DOHH2 (cell line): Measurements from ENCODE around the gene COL12A1.

ENCODE experiments used
- H3F3A ChIP-seq: fragments of 200-600 bp; sonication (generic), shearing (Covaris generic); 2 replicates; pipeline ENCODE4 v1.6.0; 2016; ENCODE audit warnings: antibody characterized with exemption, mild to moderate bottlenecking; ENCODE audit not compliant: control insufficient read depth, insufficient read depth
- H3K27ac ChIP-seq: fragments of 200-600 bp; sonication (generic); 2 replicates; pipeline ENCODE4 v1.5.1; 2014; ENCODE audit warnings: low read depth, mild to moderate bottlenecking, low read length, moderate library complexity
- H3K27me3 ChIP-seq: fragments of 200-600 bp; sonication (generic); 2 replicates; pipeline ENCODE4 v1.6.1; 2014; ENCODE audit warnings: mild to moderate bottlenecking, low read length, mixed read lengths; ENCODE audit not compliant: control insufficient read depth
- H3K36me3 ChIP-seq: fragments of 200-600 bp; sonication (generic); 2 replicates; pipeline ENCODE4 v1.6.1; 2014; ENCODE audit warnings: mild to moderate bottlenecking, low read length, moderate library complexity, mixed read lengths; ENCODE audit not compliant: control insufficient read depth
- H3K4me1 ChIP-seq: fragments of 200-600 bp; sonication (generic); 2 replicates; pipeline ENCODE4 v1.6.1; 2014; ENCODE audit warnings: mild to moderate bottlenecking, low read length, mixed read lengths; ENCODE audit not compliant: control insufficient read depth
- H3K4me2 ChIP-seq: fragments of 200-600 bp; sonication (generic); 2 replicates; pipeline ENCODE4 v1.6.0; 2014; ENCODE audit warnings: mild to moderate bottlenecking, low read length, moderate library complexity
- H3K4me3 ChIP-seq: fragments of 200-600 bp; sonication (generic); 2 replicates; pipeline ENCODE4 v1.5.1; 2014; ENCODE audit warnings: mild to moderate bottlenecking, low read length, mixed read lengths
- H3K79me2 ChIP-seq: fragments of 200-600 bp; sonication (generic); 2 replicates; pipeline ENCODE4 v1.6.1; 2014; ENCODE audit warnings: mild to moderate bottlenecking, low read length, mixed read lengths; ENCODE audit not compliant: control insufficient read depth
- H3K9me2 ChIP-seq: fragments of 200-600 bp; sonication (generic); replicated peaks from 2 replicates; pipeline ENCODE4 v1.6.1; 2014; ENCODE audit warnings: mild to moderate bottlenecking, low read length, mixed read lengths; ENCODE audit not compliant: control insufficient read depth
- H3K9me3 ChIP-seq: fragments of 200-600 bp; sonication (generic); 2 replicates; pipeline ENCODE4 v1.6.1; 2014; ENCODE audit warnings: antibody characterized with exemption, low read length, mixed read lengths; ENCODE audit not compliant: control insufficient read depth, insufficient read depth
- H4K20me1 ChIP-seq: fragments of 200-600 bp; sonication (generic); 2 replicates; pipeline ENCODE4 v1.6.0; 2014; ENCODE audit warnings: low read depth, mild to moderate bottlenecking, antibody characterized with exemption, low read length, moderate library complexity; ENCODE audit not compliant: control insufficient read depth, insufficient read depth
- CTCF ChIP-seq: fragments of 200-600 bp; sonication (generic); IDR thresholded peaks from one replicate; pipeline ENCODE4 v1.5.1; 2014; ENCODE audit warnings: antibody characterized with exemption, mild to moderate bottlenecking, low read depth, low read length; ENCODE audit not compliant: poor library complexity, severe bottlenecking
- EZH2phosphoT487 ChIP-seq: fragments of 200-600 bp; sonication (generic); IDR thresholded peaks from 2 replicates; pipeline ENCODE4 v1.6.1; 2017; ENCODE audit warnings: borderline replicate concordance, mild to moderate bottlenecking, antibody characterized with exemption, low read length, moderate library complexity, mixed read lengths

The COL12A1 gene

GRCh38 chr6:75052491-75052890 lies 153.4 kb downstream of the COL12A1 start:
- no peaks in the 10 kb centered on the region for H4K20me1 ChIP-seq
- H3K4me3 ChIP-seq: no peak overlapping the region
- H3K27ac ChIP-seq: no peak overlapping the region
- no peaks in the 10 kb centered on the region for H3K9me2 ChIP-seq
- no peaks in the 10 kb centered on the region for H3K4me1 ChIP-seq
- H3K27me3 ChIP-seq: no peaks in the 10 kb centered on the region
- TF ChIP-seq CTCF (no peak), EZH2phosphoT487 (no peak)
- no peaks in the 10 kb centered on the region for H3F3A ChIP-seq
- no peaks in the 10 kb centered on the region for H3K9me3 ChIP-seq
- H3K79me2 ChIP-seq: no peaks in the 10 kb centered on the region
- no peaks in the 10 kb centered on the region for H3K36me3 ChIP-seq
- H3K4me2 ChIP-seq: no peak overlapping the region

- Histone ChIP-seq H3K4me3 (no peak overlapping the region), H3K79me2 (no peaks in the 10 kb centered on the region), H3K27ac (no peak overlapping the region), H3K36me3 (no peaks in the 10 kb centered on the region), H3K27me3 (no peaks in the 10 kb centered on the region), H3K4me2 (no peak overlapping the region), H4K20me1 (no peaks in the 10 kb centered on the region), H3K9me3 (no peaks in the 10 kb centered on the region), H3F3A (no peaks in the 10 kb centered on the region), H3K4me1 (no peaks in the 10 kb centered on the region), H3K9me2 (no peaks in the 10 kb centered on the region)
- TF ChIP-seq EZH2phosphoT487: no peak
- TF ChIP-seq CTCF: no peak
Observed at GRCh38 chr6:75049308-75049707, 156.5 kb downstream of the COL12A1 start.

GRCh38 chr6:75044846-75045245 lies 161.0 kb downstream of the COL12A1 start:
- no peak overlapping the region for H3K4me3 ChIP-seq
- H3K27me3 ChIP-seq: no peaks in the 10 kb centered on the region
- H4K20me1 ChIP-seq: no peaks in the 10 kb centered on the region
- no peak for TF ChIP-seq CTCF
- TF ChIP-seq EZH2phosphoT487: no peak
- no peaks in the 10 kb centered on the region for H3F3A ChIP-seq
- no peaks in the 10 kb centered on the region for H3K9me3 ChIP-seq
- H3K9me2 ChIP-seq: no peaks in the 10 kb centered on the region
- no peak overlapping the region for H3K27ac ChIP-seq
- no peaks in the 10 kb centered on the region for H3K79me2 ChIP-seq
- no peak overlapping the region for H3K4me2 ChIP-seq
- no peaks in the 10 kb centered on the region for H3K36me3 ChIP-seq
- no peaks in the 10 kb centered on the region for H3K4me1 ChIP-seq

- Histone ChIP-seq H3K9me2 (no peaks in the 10 kb centered on the region), H4K20me1 (no peaks in the 10 kb centered on the region), H3K4me1 (no peaks in the 10 kb centered on the region), H3K27ac (no peak overlapping the region), H3F3A (no peaks in the 10 kb centered on the region), H3K27me3 (no peaks in the 10 kb centered on the region), H3K79me2 (no peaks in the 10 kb centered on the region), H3K36me3 (no peaks in the 10 kb centered on the region), H3K4me2 (no peak overlapping the region), H3K9me3 (no peaks in the 10 kb centered on the region), H3K4me3 (no peak overlapping the region)
- no peak for TF ChIP-seq CTCF
- TF ChIP-seq EZH2phosphoT487: no peak
Observed at GRCh38 chr6:75041381-75041780, 164.5 kb downstream of the COL12A1 start.
